GM18517 (cell line): ENCODE measurements around the gene PLPPR1.
"Not testable (repeated sequence)": the region's sequence is repeated elsewhere in the genome, so short reads cannot be mapped to it uniquely, and the experiment has no call there.

Source experiments
- ATAC-seq: cut with Tn5 transposase; IDR thresholded peaks from one replicate; pipeline ENCODE4 v1.9.1; 2021; ENCODE audit warnings: mild to moderate bottlenecking, moderate library complexity; ENCODE audit not compliant: unreplicated experiment

PLPPR1 gene

DNA sequence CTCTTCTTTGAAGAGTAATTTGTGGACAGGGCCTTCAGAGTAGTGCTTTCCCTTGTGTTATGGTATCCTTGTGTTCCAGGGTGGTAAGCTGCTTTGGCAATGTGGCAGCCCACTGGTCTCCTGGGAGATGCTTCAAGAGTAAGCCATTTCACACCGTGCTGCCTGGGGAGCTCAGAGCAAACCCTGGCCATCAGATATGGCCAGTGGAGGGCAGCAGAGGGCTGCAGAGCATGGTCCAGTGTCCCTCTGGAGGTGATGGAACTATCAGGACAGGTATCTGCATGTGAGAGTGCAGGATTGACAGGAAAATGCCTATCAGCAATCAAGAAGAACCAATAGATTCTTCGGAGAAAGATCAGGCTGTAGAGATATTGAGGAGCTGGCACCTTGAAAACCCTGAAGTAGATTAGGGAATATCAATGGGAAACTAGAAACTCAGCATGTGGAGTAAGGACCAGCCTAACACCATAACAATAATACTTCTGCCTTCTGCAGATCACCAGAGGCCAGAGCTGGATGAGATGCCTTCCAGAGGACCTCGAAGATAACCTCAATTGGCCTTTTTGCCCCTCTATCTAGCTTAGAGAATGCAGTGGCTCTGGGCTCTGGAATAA lies 90.8 kb downstream of the PLPPR1 start:
- ATAC-seq, result peak; percentile 56

DNA sequence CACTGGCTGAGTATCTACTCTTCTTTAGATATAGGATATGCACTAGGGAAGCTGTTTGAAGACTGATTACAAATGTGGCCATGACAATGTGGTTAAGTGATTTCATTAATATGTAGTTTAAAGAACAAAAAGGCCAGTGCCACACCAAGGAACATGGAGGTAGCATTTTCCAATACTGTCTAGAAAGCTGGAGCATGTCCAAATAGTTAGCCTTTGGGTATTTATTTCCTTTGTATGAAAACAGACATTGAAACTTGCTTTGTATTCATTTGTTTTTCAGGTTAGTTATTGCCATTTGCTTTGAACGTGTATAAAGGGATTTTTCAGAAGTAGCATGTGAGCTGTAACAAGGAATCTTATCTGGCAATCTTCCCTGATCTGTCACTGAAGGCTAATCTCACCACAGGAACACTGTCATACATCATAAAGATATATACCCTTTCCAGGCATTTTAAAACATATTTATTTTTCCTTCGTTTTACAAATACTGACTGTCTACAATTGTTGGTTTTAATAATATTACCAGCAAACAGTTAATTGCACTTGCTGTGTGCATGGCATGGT lies 93.4 kb downstream of the PLPPR1 start:
- ATAC-seq, result no peak

- no peak for ATAC-seq
Observed at GRCh38 chr9:101126556-101126955, 98.0 kb downstream of the PLPPR1 start.

DNA sequence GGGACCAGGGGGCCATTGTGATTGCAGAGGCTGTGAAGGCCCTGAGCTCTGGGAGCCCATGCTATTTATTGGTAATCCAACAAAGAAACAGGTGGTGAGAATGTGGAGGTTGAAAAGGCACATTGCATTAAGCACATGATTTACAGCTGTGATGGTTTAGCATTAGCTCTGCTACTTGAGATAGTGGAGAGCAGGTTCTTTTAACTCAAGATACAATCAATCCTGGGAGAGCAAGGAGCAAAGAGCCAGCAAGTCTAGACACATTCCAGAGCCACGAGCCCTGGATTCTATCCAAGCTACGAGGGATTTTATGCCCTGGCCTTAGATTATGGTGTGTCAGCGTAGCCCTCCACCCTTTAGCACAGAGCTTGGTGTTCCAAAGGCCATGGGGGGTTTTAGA lies 98.8 kb downstream of the PLPPR1 start:
- ATAC-seq, result not testable (repeated sequence)

GRCh38 chr9:101128623-101129022 lies 100.1 kb downstream of the PLPPR1 start:
- ATAC-seq, result no peak

- ATAC-seq, result no peak
Observed at GRCh38 chr9:101130054-101130453, 101.5 kb downstream of the PLPPR1 start.

DNA sequence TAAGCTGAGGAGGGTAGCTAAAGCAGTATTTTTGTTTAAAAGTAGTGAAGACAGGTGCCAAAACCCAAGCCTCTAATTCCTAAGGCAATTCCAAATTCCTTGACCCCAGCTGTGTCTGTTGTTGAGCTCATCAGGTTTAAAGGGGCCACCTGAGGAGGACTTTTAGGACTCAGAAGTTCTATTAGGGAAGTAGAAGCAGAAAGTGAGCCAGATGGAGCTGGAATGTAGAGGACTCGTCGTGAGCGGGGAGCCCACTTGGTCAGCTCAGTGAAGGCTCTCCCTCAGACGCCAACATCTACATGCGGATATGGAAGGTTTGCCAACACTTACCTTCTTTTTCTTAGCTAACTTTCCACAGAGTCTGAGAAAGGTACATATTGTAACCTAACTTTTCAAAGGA lies 102.8 kb downstream of the PLPPR1 start:
- no peak for ATAC-seq

GRCh38 chr9:101132801-101133200 lies 104.3 kb downstream of the PLPPR1 start:
- ATAC-seq, result no peak

DNA sequence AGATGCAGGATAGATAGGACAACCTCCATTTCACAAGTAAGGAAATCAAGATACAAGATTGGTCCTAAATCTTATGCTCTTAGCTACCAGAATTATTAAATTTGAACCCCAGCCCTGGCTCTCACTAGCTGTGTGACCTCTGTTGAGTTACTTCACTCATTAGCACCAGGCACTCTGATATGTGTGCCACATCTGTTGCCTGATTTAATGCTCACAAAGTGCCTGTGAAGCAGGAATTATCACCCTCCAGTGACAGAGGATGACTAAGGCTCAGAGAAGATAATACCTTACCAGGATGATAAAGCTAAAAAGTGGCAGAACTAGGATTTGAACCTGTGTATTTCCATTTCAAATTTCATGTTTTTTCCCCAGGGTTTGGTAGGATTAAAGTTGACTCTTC lies 110.0 kb downstream of the PLPPR1 start:
- no peak for ATAC-seq

GRCh38 chr9:101139082-101139481 lies 110.6 kb downstream of the PLPPR1 start:
- no peak for ATAC-seq

- no peak for ATAC-seq
Observed at GRCh38 chr9:101140764-101141163, 112.2 kb downstream of the PLPPR1 start.

DNA sequence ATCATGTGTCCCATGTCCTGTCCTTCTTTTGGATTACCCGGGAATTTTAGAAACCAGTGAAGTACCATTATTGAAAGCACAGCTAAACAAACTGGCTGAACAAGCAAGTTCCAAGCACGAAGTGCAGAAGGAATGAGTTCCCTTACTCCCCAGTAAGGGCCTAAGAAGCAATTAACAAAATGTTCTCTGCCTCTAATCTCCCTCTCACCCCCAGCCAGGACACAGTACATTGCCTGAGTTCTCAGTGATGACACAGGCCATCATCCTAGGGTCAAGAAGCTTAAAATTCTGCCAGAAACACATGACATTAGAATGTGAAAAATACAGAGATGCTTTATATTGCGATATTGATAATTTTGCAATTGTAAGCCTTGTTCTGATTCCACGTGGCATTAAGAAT lies 118.0 kb downstream of the PLPPR1 start:
- no peak for ATAC-seq

GRCh38 chr9:101148344-101148743 lies 119.8 kb downstream of the PLPPR1 start:
- ATAC-seq, result no peak

- no peak for ATAC-seq
Observed at GRCh38 chr9:101158361-101158760, 129.8 kb downstream of the PLPPR1 start.

DNA sequence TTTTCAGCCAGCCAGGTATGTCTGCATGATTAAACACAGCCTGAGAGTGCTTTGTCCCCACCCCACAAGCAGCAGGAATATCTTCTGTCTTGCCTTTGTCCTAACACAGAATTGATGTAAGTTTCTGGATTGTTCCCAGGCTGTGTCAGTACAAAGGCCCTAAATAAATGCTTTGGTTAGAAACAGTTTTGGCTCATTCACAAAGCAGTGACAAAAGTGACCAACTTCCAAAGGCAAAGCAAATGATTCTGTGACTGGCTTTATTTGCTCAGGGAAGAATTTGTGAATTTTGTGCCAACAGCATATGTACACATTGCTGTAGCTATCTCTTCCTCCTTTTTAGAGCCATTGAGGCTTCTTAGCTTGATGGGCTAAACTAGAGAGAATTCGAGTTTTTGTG lies 133.7 kb downstream of the PLPPR1 start:
- ATAC-seq, result no peak

DNA sequence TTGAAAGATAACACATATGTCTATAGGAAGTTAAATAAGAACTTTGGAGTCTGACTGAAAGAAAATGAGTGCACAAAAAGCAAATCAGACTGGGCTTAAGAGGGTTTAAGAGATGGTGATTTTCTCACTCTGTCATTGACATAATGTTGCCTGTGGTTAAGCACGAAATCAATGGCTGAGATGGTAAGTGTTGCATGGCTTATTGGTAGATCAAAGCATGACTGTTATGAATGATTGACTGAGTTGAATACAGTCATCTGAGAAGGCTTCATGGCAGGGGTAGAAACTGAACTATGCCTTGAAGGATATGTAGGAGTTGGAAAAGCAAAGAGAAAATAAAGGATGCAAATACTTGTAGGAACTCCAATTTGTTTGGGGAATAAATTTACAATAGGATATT lies 136.6 kb downstream of the PLPPR1 start:
- no peak for ATAC-seq

- ATAC-seq, result no peak
Observed at GRCh38 chr9:101167490-101168134, 139.1 kb downstream of the PLPPR1 start.

DNA sequence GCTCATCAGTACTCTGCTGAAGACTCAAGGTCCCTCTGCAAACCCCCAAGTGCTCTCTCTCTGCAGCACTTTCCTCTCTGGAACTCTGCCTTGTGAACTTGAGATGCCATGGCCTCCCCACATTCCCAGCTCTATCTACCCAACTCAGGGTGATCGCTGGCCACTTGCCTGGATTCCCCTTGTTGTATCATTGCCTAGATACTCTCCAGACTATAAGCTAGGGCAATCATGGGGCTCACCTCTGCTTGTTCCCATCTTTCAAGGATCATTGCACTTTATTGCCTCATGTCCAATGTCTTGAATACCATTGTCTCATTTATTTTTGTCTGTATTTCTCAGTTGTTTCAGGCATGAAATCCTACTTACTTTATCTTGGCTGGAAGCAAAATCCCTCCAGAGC lies 144.1 kb downstream of the PLPPR1 start:
- no peak for ATAC-seq

DNA sequence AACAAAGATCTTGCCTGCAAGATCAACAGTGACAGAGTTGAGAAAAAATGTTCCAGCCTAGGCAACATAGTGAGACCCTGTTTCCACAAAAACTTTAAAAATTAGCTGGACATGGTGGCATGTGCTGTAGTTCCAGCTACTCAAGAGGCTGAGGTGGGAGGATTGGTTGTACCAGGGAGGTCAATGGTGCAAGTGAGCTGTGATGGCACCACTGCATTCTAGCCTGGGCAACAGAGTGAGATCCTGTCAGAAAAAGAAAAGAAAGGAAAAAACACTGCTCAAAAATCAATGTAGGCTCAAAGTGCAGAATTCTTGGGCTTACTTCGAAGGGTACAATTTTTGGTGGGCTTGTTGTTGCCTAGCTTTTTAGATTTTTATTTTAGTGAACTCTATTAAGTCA lies 145.4 kb downstream of the PLPPR1 start:
- ATAC-seq, result no peak

GRCh38 chr9:101176384-101176783 lies 147.9 kb downstream of the PLPPR1 start:
- ATAC-seq, result no peak

DNA sequence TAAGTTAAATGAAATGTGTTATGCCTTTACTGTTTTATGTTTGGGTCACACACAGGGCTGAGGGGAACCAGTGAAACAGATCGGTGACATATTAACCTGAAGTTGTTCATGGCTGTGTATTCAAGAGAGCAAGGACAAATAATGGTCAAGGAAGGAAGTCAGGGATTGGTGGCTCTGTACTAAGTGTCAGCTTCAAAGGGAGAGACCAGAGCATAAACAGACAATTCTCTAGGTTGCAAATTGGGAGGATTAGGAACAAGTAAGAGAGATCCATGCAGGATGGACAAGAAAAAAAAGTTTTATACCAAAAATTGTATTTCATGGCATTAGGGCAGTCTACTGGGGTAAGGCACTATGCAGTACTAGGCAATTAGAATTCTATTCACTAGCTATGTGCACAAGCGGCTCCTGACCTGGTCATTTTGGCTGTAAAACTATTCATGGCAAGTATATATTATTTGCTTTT lies 156.3 kb downstream of the PLPPR1 start:
- no peak for ATAC-seq

DNA sequence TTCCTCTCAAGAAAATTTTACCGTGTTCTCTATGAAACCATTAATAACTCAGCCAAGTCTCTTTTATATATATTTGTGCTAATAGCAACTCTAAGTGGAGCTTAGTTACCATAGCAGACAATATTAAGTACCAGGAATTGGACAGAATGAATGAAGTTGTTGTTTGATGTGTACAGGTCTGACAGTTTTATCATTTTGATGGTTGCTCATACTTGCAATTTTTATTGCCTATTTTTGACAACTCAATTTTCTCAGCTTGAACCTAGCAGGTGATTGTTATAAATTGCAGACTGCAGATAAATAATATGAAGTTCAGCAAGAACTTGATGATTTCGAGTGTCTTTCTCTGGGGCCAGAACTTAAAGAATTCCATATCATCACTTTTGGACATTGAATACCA lies 163.2 kb downstream of the PLPPR1 start:
- ATAC-seq, result no peak

DNA sequence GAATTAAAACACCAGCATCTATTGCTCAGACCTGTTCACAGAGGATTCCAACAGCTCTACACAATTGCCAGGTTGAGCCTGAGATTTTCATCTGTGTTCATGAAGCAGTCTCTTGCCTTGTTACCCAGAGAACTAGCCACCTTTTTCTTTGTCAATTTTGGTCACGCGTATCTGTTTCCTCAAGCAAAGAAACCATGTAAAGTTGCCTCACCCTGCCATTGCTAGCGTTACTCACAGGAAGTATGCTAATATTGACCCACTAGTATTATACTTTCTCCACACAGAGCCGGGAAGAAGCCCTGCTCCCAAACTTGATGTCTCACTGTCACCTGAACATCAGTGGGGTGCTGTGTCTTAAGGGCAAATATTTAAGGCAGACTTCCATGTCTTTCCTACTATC lies 168.5 kb downstream of the PLPPR1 start:
- no peak for ATAC-seq
